Measurements from ENCODE around the gene TOR4A.

The TOR4A gene

GRCh38 chr9:137244486-137245449 lies 32.8 kb upstream of the TOR4A start:
- FAIRE-seq (peak; percentile 61), DNase-seq (ENCODE audit: insufficient read length, low spot score) (no peak)
- TF ChIP-seq POLR2A (IDR thresholded peaks at IDR 0.05; ENCODE audit: low read depth, low read length), result peak; percentile 76; the same call in 1 of the 2 replicates
- TF ChIP-seq POLR2AphosphoS5 (IDR thresholded peaks at IDR 0.05; ENCODE audit: low read depth, low read length), result peak; percentile 26
- no peak for TF ChIP-seq POU2F2 (IDR thresholded peaks at IDR 0.05; ENCODE audit: low read depth, low read length)

DNA sequence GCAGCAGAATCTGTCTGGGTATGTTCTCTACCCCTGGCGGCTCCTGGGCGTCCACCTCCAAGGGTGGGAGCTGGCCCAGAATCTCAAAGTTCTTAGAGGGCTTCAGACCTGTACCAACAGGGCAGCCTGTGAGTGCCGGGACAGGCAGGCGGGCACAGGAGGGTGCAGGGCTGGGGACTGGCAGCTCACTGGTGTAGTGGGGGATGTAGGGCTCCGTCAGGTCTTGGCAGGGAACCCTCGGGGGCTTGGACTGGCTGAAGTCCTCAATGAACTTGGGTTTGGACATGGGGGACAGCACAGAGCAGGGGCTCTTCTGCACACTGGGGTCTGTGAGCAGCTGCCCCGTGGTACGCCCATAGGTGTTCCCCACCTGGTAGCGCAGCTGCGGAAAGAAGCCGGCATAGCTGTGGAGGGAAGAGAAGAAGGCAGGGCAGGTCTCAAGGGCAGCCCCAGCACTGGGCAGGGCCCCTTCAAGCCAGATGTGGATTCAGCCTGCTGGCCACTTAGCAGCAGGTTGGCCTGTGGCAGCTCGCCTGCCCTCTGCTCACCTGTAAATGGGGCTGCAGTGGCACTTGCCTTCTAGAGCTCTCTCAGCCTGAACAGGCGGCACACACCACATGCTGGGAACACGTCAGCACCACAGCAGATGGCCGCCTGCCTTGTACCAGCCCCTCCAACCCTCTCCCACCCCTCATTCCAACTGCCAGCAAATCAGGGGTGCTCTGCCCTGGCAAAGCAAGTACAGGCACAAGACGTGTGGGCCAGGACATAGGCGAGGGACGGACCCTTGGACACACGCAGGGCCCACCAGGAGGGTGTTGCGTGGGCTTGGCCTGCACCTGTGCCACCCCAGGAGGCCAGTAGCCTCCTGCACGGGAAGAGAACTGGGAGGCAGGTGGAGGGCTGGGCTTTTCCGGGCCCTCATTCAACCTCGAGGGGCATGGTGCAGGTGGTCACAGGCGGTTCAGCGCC lies 31.8 kb upstream of the TOR4A start:
- DNase-seq (ENCODE audit: insufficient read length, low spot score) (no peak), FAIRE-seq (no peak)
- no peak for TF ChIP-seq POU2F2 (IDR thresholded peaks at IDR 0.05; ENCODE audit: low read depth, low read length)
- no peak for TF ChIP-seq TAF1 (IDR thresholded peaks at IDR 0.05; ENCODE audit: low read depth, low read length)
- TF ChIP-seq SPI1 (IDR thresholded peaks at IDR 0.05; ENCODE audit: low read depth, low read length), result no peak
- TF ChIP-seq POLR2A (IDR thresholded peaks at IDR 0.05; ENCODE audit: low read depth, low read length), result no peak
- no peak for TF ChIP-seq POLR2AphosphoS5 (IDR thresholded peaks at IDR 0.05; ENCODE audit: low read depth, low read length)
- TF ChIP-seq PAX5 (IDR thresholded peaks at IDR 0.05; ENCODE audit: insufficient read depth, low read length, severe bottlenecking), result no peak

GRCh38 chr9:137247135-137247915 lies 30.2 kb upstream of the TOR4A start:
- DNase-seq (ENCODE audit: insufficient read length, low spot score) (no peak), FAIRE-seq (no peak)
- TF ChIP-seq PAX5 (IDR thresholded peaks at IDR 0.05; ENCODE audit: insufficient read depth, low read length, severe bottlenecking), result no peak
- no peak for TF ChIP-seq SPI1 (IDR thresholded peaks at IDR 0.05; ENCODE audit: low read depth, low read length)
- TF ChIP-seq POLR2A (IDR thresholded peaks at IDR 0.05; ENCODE audit: low read depth, low read length), result no peak
- TF ChIP-seq POU2F2 (IDR thresholded peaks at IDR 0.05; ENCODE audit: low read depth, low read length), result no peak
- no peak for TF ChIP-seq TAF1 (IDR thresholded peaks at IDR 0.05; ENCODE audit: low read depth, low read length)

DNA sequence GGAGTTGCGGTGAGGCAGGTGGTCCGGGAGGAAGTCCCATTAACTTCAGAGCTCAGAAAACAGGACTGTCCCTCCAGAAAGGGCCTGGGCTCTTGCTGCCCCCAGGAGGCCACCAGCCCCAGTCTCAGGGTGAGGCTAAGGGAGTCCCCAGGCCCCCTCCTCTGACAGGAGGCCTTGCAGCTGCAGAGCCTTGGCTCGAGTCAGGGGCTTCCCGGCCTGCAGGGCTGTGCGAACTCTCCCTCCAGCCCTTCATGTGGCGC lies 29.7 kb upstream of the TOR4A start:
- DNase-seq (ENCODE audit: insufficient read length, low spot score), result no peak

GRCh38 chr9:137250329-137251193 lies 27.0 kb upstream of the TOR4A start:
- TF ChIP-seq PAX5 (IDR thresholded peaks at IDR 0.05; ENCODE audit: insufficient read depth, low read length, severe bottlenecking), result no peak
- no peak for TF ChIP-seq TAF1 (IDR thresholded peaks at IDR 0.05; ENCODE audit: low read depth, low read length)
- TF ChIP-seq SPI1 (IDR thresholded peaks at IDR 0.05; ENCODE audit: low read depth, low read length), result no peak
- TF ChIP-seq POU2F2 (IDR thresholded peaks at IDR 0.05; ENCODE audit: low read depth, low read length), result no peak
- TF ChIP-seq POLR2A (IDR thresholded peaks at IDR 0.05; ENCODE audit: low read depth, low read length), result no peak
- no peak for TF ChIP-seq POLR2AphosphoS5 (IDR thresholded peaks at IDR 0.05; ENCODE audit: low read depth, low read length)
- DNase-seq (ENCODE audit: insufficient read length, low spot score) (no peak), FAIRE-seq (no peak)

More for the DNA sequence above, 29.7 kb upstream of the TOR4A start:
- TF ChIP-seq TAF1 (IDR thresholded peaks at IDR 0.05; ENCODE audit: low read depth, low read length), result no peak
- no peak for TF ChIP-seq SPI1 (IDR thresholded peaks at IDR 0.05; ENCODE audit: low read depth, low read length)
- no peak for TF ChIP-seq PAX5 (IDR thresholded peaks at IDR 0.05; ENCODE audit: insufficient read depth, low read length, severe bottlenecking)
- no peak for TF ChIP-seq POLR2A (IDR thresholded peaks at IDR 0.05; ENCODE audit: low read depth, low read length)
- no peak for TF ChIP-seq POLR2AphosphoS5 (IDR thresholded peaks at IDR 0.05; ENCODE audit: low read depth, low read length)
- no peak for TF ChIP-seq POU2F2 (IDR thresholded peaks at IDR 0.05; ENCODE audit: low read depth, low read length)
- FAIRE-seq, result no peak

- TF ChIP-seq TAF1 (IDR thresholded peaks at IDR 0.05; ENCODE audit: low read depth, low read length) (no peak), PAX5 (IDR thresholded peaks at IDR 0.05; ENCODE audit: insufficient read depth, low read length, severe bottlenecking) (no peak), POLR2AphosphoS5 (IDR thresholded peaks at IDR 0.05; ENCODE audit: low read depth, low read length) (no peak), SPI1 (IDR thresholded peaks at IDR 0.05; ENCODE audit: low read depth, low read length) (no peak), POLR2A (IDR thresholded peaks at IDR 0.05; ENCODE audit: low read depth, low read length) (no peak), POU2F2 (IDR thresholded peaks at IDR 0.05; ENCODE audit: low read depth, low read length) (no peak)
- FAIRE-seq (no peak), DNase-seq (ENCODE audit: insufficient read length, low spot score) (no peak)
Measured at GRCh38 chr9:137251194-137251461, 26.4 kb upstream of the TOR4A start, which contains the start of gene STPG3. STPG3 (plus strand) TSS chr9:137251286; CDS start chr9:137251287, 1 bp downstream.

- FAIRE-seq, result no peak
- TF ChIP-seq POLR2A (IDR thresholded peaks at IDR 0.05; ENCODE audit: low read depth, low read length) (no peak), PAX5 (IDR thresholded peaks at IDR 0.05; ENCODE audit: insufficient read depth, low read length, severe bottlenecking) (no peak), POU2F2 (IDR thresholded peaks at IDR 0.05; ENCODE audit: low read depth, low read length) (no peak), TAF1 (IDR thresholded peaks at IDR 0.05; ENCODE audit: low read depth, low read length) (no peak), POLR2AphosphoS5 (IDR thresholded peaks at IDR 0.05; ENCODE audit: low read depth, low read length) (no peak), SPI1 (IDR thresholded peaks at IDR 0.05; ENCODE audit: low read depth, low read length) (no peak)
- no peak for DNase-seq (ENCODE audit: insufficient read length, low spot score)
Measured at GRCh38 chr9:137251490-137252268, 25.8 kb upstream of the TOR4A start.

All from GM12891 (cell line).